Aorta (tissue), 5 donors: ENCODE data around the gene RASA3. TPM values are rescaled to one million over a fixed set of nuclear protein-coding genes. Genes with fewer than 3 reads are reported as not detected.

Experiments
- ATAC-seq: fragments of 200-7000 bp; cut with Tn5 transposase; one replicate; pipeline ENCODE4 v1.9.1; 2022; ENCODE audit warnings: moderate library complexity; ENCODE audit not compliant: low FRiP score
- DNase-seq, 2 donors: peaks; one replicate each; pipeline ENCODE4 v3.0.0-alpha.2; 2020
- H3K27ac ChIP-seq, 2 donors: one replicate each; pipeline ENCODE4 v1.5.1; 2013; ENCODE audit warnings: low read length in 2 of 2, mild to moderate bottlenecking in 2 of 2, moderate library complexity in 2 of 2, control low read depth in 1 of 2, inconsistent platforms in 1 of 2, low read depth in 1 of 2
- H3K27me3 ChIP-seq, 2 donors: one replicate each; pipeline ENCODE4 v1.6.1; 2013; ENCODE audit warnings: control low read depth in 1 of 2, low read length in 1 of 2, mild to moderate bottlenecking in 1 of 2, moderate library complexity in 1 of 2; ENCODE audit not compliant: insufficient read depth in 2 of 2, control insufficient read depth in 1 of 2
- H3K36me3 ChIP-seq, 2 donors: one replicate each; pipeline ENCODE4 v1.6.1; 2013; ENCODE audit warnings: control low read depth in 1 of 2, low read length in 1 of 2, mild to moderate bottlenecking in 1 of 2; ENCODE audit not compliant: insufficient read depth in 2 of 2, control insufficient read depth in 1 of 2
- H3K4me1 ChIP-seq, 2 donors: one replicate each; pipeline ENCODE4 v1.6.1; 2013; ENCODE audit warnings: low read length in 2 of 2, control low read depth in 1 of 2, mild to moderate bottlenecking in 1 of 2, moderate library complexity in 1 of 2; ENCODE audit not compliant: insufficient read depth in 2 of 2, control insufficient read depth in 1 of 2
- H3K4me3 ChIP-seq, 2 donors: one replicate each; pipeline ENCODE4 v1.5.1; 2013; ENCODE audit warnings: low read length in 2 of 2, control low read depth in 1 of 2, mild to moderate bottlenecking in 1 of 2
- H3K9me3 ChIP-seq: one replicate; pipeline ENCODE4 v1.6.1; 2013; ENCODE audit warnings: mild to moderate bottlenecking, low read length; ENCODE audit not compliant: control insufficient read depth
- WGBS, 2 donors: extraction: QIAGEN DNeasy Blood & Tissue Kit; methylation state at CpG; one replicate each; pipeline ENCODE4 v1.1.7; 2013; 5-methylcytosine and 5-hydroxymethylcytosine counted together
- intact Hi-C, 2 donors: fragments of 100-400 bp; cut with DNase I; formaldehyde crosslinking; loops; one replicate each; pipeline versions ENCODE4 v1.14.2 to v1.15.0; 2022
- polyA plus RNA-seq, 2 donors: library from polyadenylated mRNA; stranded (reverse); fragments of 200-250 nt; gene quantifications; one replicate each; pipeline ENCODE4 v1.2.3, GENCODE V29; 2013
- total RNA-seq, 2 donors: library from RNA; stranded (reverse); fragmentation: NEBNext Ultra II Directional; extraction: Animal tissue kit (Norgen Biotek cat#: 25700); gene quantifications; one replicate each; pipeline ENCODE4 v1.2.1, GENCODE V29; 2021
- donor health status: healthy with polysubstance abuse.
- donor health status: Bipolar disorder and iron deficiency.
- donor health status: DM: no; HTN: no; CAD: no.
- donor health status: DM: no; HTN: no; CAD: no.
- donor health status: DM: yes; HTN: yes; CAD: no.

RASA3 gene
- total and polyA plus RNA-seq, 4 donors: 8.1 to 42.3 (median 28.9) TPM

- no peaks in the 10 kb centered on the region for H3K4me1 ChIP-seq
- 91 to 93% methylated on average over 30 of the region's 30 CpGs for WGBS, 2 donors
- peak in 1 of 2 donors; percentile 37 for DNase-seq
- intact Hi-C loops: no loop called here
- H3K36me3 ChIP-seq: no peaks in the 10 kb centered on the region
- H3K9me3 ChIP-seq: no peaks in the 10 kb centered on the region
- no peaks in the 10 kb centered on the region for H3K27me3 ChIP-seq
- H3K4me3 ChIP-seq: no peak overlapping the region
- H3K27ac ChIP-seq: no peak overlapping the region
- ATAC-seq: no peak
Observed at GRCh38 chr13:114081761-114082681, 50.4 kb downstream of the RASA3 start.

GRCh38 chr13:114080739-114081561 lies 51.5 kb downstream of the RASA3 start:
- H3K36me3 ChIP-seq: no peaks in the 10 kb centered on the region
- DNase-seq (peak; percentile 44 to 67), ATAC-seq (no peak)
- no peak overlapping the region for H3K27ac ChIP-seq
- H3K27me3 ChIP-seq: no peaks in the 10 kb centered on the region
- H3K9me3 ChIP-seq: no peaks in the 10 kb centered on the region
- WGBS, 2 donors: 94 to 95% methylated on average over 34 of the region's 34 CpGs
- H3K4me3 ChIP-seq: no peak overlapping the region
- no peaks in the 10 kb centered on the region for H3K4me1 ChIP-seq
- intact Hi-C loops: no loop called here

- Histone ChIP-seq H3K4me3 (no peak overlapping the region), H3K27ac (no peak overlapping the region), H3K4me1 (no peaks in the 10 kb centered on the region), H3K36me3 (no peaks in the 10 kb centered on the region), H3K9me3 (no peaks in the 10 kb centered on the region), H3K27me3 (no peaks in the 10 kb centered on the region)
- WGBS, 2 donors: 92 to 93% methylated on average over 37 of the region's 37 CpGs
- DNase-seq (peak; percentile 50 to 70), ATAC-seq (peak; percentile 37)
- intact Hi-C loops: no loop called here
Observed at GRCh38 chr13:114079601-114080536, 52.6 kb downstream of the RASA3 start.

- intact Hi-C loops: no loop called here
- Histone ChIP-seq H3K36me3 (no peaks in the 10 kb centered on the region), H3K4me1 (no peaks in the 10 kb centered on the region), H3K27me3 (no peaks in the 10 kb centered on the region), H3K9me3 (no peaks in the 10 kb centered on the region), H3K4me3 (no peak overlapping the region), H3K27ac (no peak overlapping the region)
- ATAC-seq (peak; percentile 44), DNase-seq (peak; percentile 65 to 82)
- WGBS, 2 donors: 77% methylated on average over 38 of the region's 38 CpGs
Observed at GRCh38 chr13:114078461-114079451, 53.7 kb downstream of the RASA3 start.

- no peaks in the 10 kb centered on the region for H3K36me3 ChIP-seq
- no peaks in the 10 kb centered on the region for H3K9me3 ChIP-seq
- no peaks in the 10 kb centered on the region for H3K27me3 ChIP-seq
- no peak overlapping the region for H3K27ac ChIP-seq
- ATAC-seq: no peak
- no peaks in the 10 kb centered on the region for H3K4me1 ChIP-seq
- H3K4me3 ChIP-seq: no peak overlapping the region
- peak in 1 of 2 donors; percentile 44 for DNase-seq
- intact Hi-C loops: no loop called here
- WGBS, 2 donors: 72 to 77% methylated on average over 13 of the region's 13 CpGs
Observed at GRCh38 chr13:114077933-114078325, 54.5 kb downstream of the RASA3 start.

- no peaks in the 10 kb centered on the region for H3K27me3 ChIP-seq
- peak in 1 of 2 donors; percentile 30 for DNase-seq
- no peak for ATAC-seq
- no peaks in the 10 kb centered on the region for H3K9me3 ChIP-seq
- intact Hi-C loops: no loop called here
- no peak overlapping the region for H3K27ac ChIP-seq
- H3K36me3 ChIP-seq: no peaks in the 10 kb centered on the region
- WGBS, 2 donors: 89 to 92% methylated on average over 33 to 34 of the region's 34 CpGs
- H3K4me3 ChIP-seq: no peak overlapping the region
- no peaks in the 10 kb centered on the region for H3K4me1 ChIP-seq
Observed at GRCh38 chr13:114077099-114077932, 55.1 kb downstream of the RASA3 start.
